K562 (cell line): ENCODE data around the gene FOXJ3. TPM values are rescaled to one million over a fixed set of nuclear protein-coding genes. Genes with fewer than 3 reads are reported as not detected.

Experiments used
- ATAC-seq: fragments of 200-7000 bp; cut with Tn5 transposase; 3 replicates; pipeline ENCODE4 v1.9.1; 2020; ENCODE audit warnings: moderate library complexity
- BruUV-seq: library from RNA; stranded (reverse); fragments of 400-500 nt; replicated peaks from 2 replicates; lab custom pipeline; 2021; lab: Mats Ljungman, UMichigan
- CTCF ChIA-PET: fragments of 300-600 bp; formaldehyde crosslinking; extraction: SDS; loops from one replicate; lab custom pipeline; 2021; ENCODE audit warnings: low intra/inter-chr PET ratio; lab: Yijun Ruan, JAX
- POLR2A ChIA-PET: fragments of 300-600, 350-650 bp; sonication (Branson Sonifier 250); formaldehyde crosslinking; extraction: SDS; loops from one replicate; lab custom pipeline; 2021; ENCODE audit warnings: antibody characterized with exemption, inconsistent platforms; lab: Yijun Ruan, JAX
- DNase-seq, 4 experiments: peaks; one replicate each; pipeline versions ENCODE4 v3.0.0 to v3.0.0-alpha.2; 2011 to 2018; ENCODE audit warnings: low spot score in 3 of 4, mixed read lengths in 3 of 4; ENCODE audit errors: extremely low read depth in 1 of 4
- FAIRE-seq: peaks from 2 replicates; lab custom pipeline; 2011; peaks lifted over from hg19 to GRCh38; lab: Jason Lieb, UNC
- H2AFZ ChIP-seq: 2 replicates; pipeline ENCODE4 v1.6.0; 2011; ENCODE audit warnings: low read depth, low read length, control low read depth, inconsistent platforms
- H3K27ac ChIP-seq: fragments of 200-600 bp; 3 replicates; pipeline ENCODE4 v1.8.0; 2011; ENCODE audit warnings: low read depth, mild to moderate bottlenecking, control low read depth, inconsistent platforms, low read length, moderate library complexity, mixed read lengths; ENCODE audit errors: extremely low read depth
- H3K27me3 ChIP-seq, 2 experiments: fragments of 300-600 bp in 1 of 2; 2 replicates in 1 of 2; 3 replicates in 1 of 2; pipeline versions ENCODE4 v1.6.0 to v1.8.0; 2011; ENCODE audit warnings: inconsistent platforms in 2 of 2, low read length in 2 of 2, mild to moderate bottlenecking in 1 of 2, mixed read lengths in 1 of 2, moderate library complexity in 1 of 2; ENCODE audit not compliant: control insufficient read depth in 2 of 2, insufficient read depth in 2 of 2
- H3K36me3 ChIP-seq: fragments of 300-600 bp; 3 replicates; pipeline ENCODE4 v1.8.0; 2011; ENCODE audit warnings: mild to moderate bottlenecking, low read length, inconsistent platforms; ENCODE audit not compliant: control insufficient read depth, insufficient read depth
- H3K4me1 ChIP-seq, 2 experiments: fragments of 200-600 bp in 1 of 2; replicated peaks in 1 of 2; 2 replicates in 1 of 2; 3 replicates in 1 of 2; pipeline versions ENCODE4 v1.5.1 to v1.8.0; 2011; ENCODE audit warnings: inconsistent platforms in 2 of 2, low read length in 2 of 2, mild to moderate bottlenecking in 1 of 2, mixed read lengths in 1 of 2, moderate library complexity in 1 of 2; ENCODE audit not compliant: control insufficient read depth in 2 of 2, insufficient read depth in 2 of 2
- H3K4me2 ChIP-seq: 2 replicates; pipeline ENCODE4 v1.6.1; 2011; ENCODE audit warnings: low read length, control low read depth, inconsistent platforms, mixed read lengths; ENCODE audit not compliant: insufficient read depth
- H3K4me3 ChIP-seq: fragments of 200-600 bp; sonication (generic), shearing (Covaris generic); 2 replicates; pipeline ENCODE4 v1.5.1; 2016; ENCODE audit warnings: control low read depth, inconsistent platforms
- H3K79me2 ChIP-seq: fragments of 200-600 bp; 3 replicates; pipeline ENCODE4 v1.8.0; 2011; ENCODE audit warnings: low read length, inconsistent platforms; ENCODE audit not compliant: control insufficient read depth, insufficient read depth
- H3K9ac ChIP-seq, 2 experiments: 2 replicates each; pipeline versions ENCODE4 v1.6.0 to v1.6.1; 2011; ENCODE audit warnings: low read depth in 2 of 2, low read length in 2 of 2, control low read depth in 1 of 2, inconsistent platforms in 1 of 2, mild to moderate bottlenecking in 1 of 2, mixed read lengths in 1 of 2; ENCODE audit not compliant: insufficient read depth in 1 of 2
- H3K9me1 ChIP-seq: one replicate; pipeline ENCODE4 v1.6.0; 2011; ENCODE audit warnings: inconsistent platforms, mild to moderate bottlenecking, low read length, moderate library complexity; ENCODE audit not compliant: control insufficient read depth, insufficient read depth
- H3K9me3 ChIP-seq: replicated peaks from 2 replicates; pipeline ENCODE4 v1.5.1; 2011; ENCODE audit warnings: low read depth, low read length, inconsistent platforms; ENCODE audit not compliant: control insufficient read depth, insufficient read depth
- H4K20me1 ChIP-seq: replicated peaks from 2 replicates; pipeline ENCODE4 v1.6.1; 2011; ENCODE audit warnings: low read length, inconsistent platforms, mixed read lengths; ENCODE audit not compliant: control insufficient read depth, insufficient read depth
- CTCF ChIP-seq, 3 experiments: IDR thresholded peaks in 2 of 3; conservative IDR thresholded peaks in 1 of 3; 2 replicates each; pipeline ENCODE4 v1.5.1; 2011 to 2012; ENCODE audit warnings: low read length in 3 of 3, mild to moderate bottlenecking in 3 of 3, control low read depth in 2 of 3, improper control_type of control experiment in 1 of 3, inconsistent platforms in 1 of 3, low read depth in 1 of 3, mixed read lengths in 1 of 3, moderate library complexity in 1 of 3; ENCODE audit not compliant: insufficient read depth in 2 of 3
- HBP1 ChIP-seq: fragments of 450-650 bp; formaldehyde crosslinking; IDR thresholded peaks from 2 replicates; pipeline ENCODE4 v1.4.0; 2022; ENCODE audit warnings: missing genetic modification characterization
- HMGXB4 ChIP-seq: sonication (generic); formaldehyde crosslinking; IDR thresholded peaks from 2 replicates; pipeline ENCODE4 v1.8.1; 2023; ENCODE audit warnings: mild to moderate bottlenecking, missing genetic modification reagents
- HOXB6 ChIP-seq: fragments of 250-450 bp; sonication (Bioruptor Pico); IDR thresholded peaks from 2 replicates; pipeline ENCODE4 v1.5.1; 2022; ENCODE audit warnings: mild to moderate bottlenecking, borderline replicate concordance
- IRF9 ChIP-seq: fragments of 450-650 bp; IDR thresholded peaks from 2 replicates; pipeline ENCODE4 v1.6.1; 2016; ENCODE audit warnings: missing biosample characterization, missing genetic modification characterization
- LCOR ChIP-seq: sonication (generic); formaldehyde crosslinking; IDR thresholded peaks from 2 replicates; pipeline ENCODE4 v1.8.0; 2022; ENCODE audit warnings: mild to moderate bottlenecking, missing genetic modification reagents
- PKNOX1 ChIP-seq: fragments of 450-650 bp; IDR thresholded peaks from 2 replicates; pipeline ENCODE4 v1.6.1; 2016
- RHOXF2B ChIP-seq: fragments of 250-450 bp; sonication (Bioruptor Pico); conservative IDR thresholded peaks from 2 replicates; pipeline ENCODE4 v1.5.1; 2021
- SPI1 ChIP-seq: IDR thresholded peaks from 2 replicates; pipeline ENCODE4 v1.6.1; 2011; ENCODE audit warnings: low read depth, low read length, control low read depth, borderline replicate concordance
- ZNF146 ChIP-seq: IDR thresholded peaks from one replicate; pipeline ENCODE4 v1.6.1; 2018; ENCODE audit warnings: missing compliant biosample characterization; ENCODE audit not compliant: unreplicated experiment
- ZNF695 ChIP-seq: fragments of 450-650 bp; formaldehyde crosslinking; IDR thresholded peaks from 2 replicates; pipeline ENCODE4 v1.4.0; 2020; ENCODE audit warnings: mild to moderate bottlenecking, moderate library complexity
- ZNF707 ChIP-seq: fragments of 250-450 bp; sonication (Bioruptor Pico); conservative IDR thresholded peaks from 2 replicates; pipeline ENCODE4 v1.8.0; 2022; ENCODE audit warnings: inconsistent platforms, mild to moderate bottlenecking, moderate library complexity
- ZNF778 ChIP-seq: fragments of 450-650 bp; formaldehyde crosslinking; IDR thresholded peaks from 2 replicates; pipeline ENCODE4 v1.4.0; 2020; ENCODE audit warnings: mild to moderate bottlenecking, moderate library complexity
- WGBS: fragments of 100-300 bp; shearing (Covaris generic); methylation state at CpG from one replicate; pipeline ENCODE4 v1.1.6; 2016; ENCODE audit warnings: low coverage, mixed read lengths; ENCODE audit not compliant: insufficient coverage; ENCODE audit errors: missing lambda C conversion rate; 5-methylcytosine and 5-hydroxymethylcytosine counted together
- in situ Hi-C: fragments of 300-500 bp; cut with MboI; formaldehyde crosslinking; loops from 4 replicates; pipeline ENCODE4 v1.15.0; 2018; ENCODE audit warnings: inconsistent platforms, mixed read lengths
- intact Hi-C: fragments of 100-400 bp; cut with micrococcal nuclease; formaldehyde crosslinking; loops from 2 replicates; pipeline ENCODE4 v1.14.2; 2022
- polyA plus RNA-seq, 8 experiments: library from polyadenylated mRNA; depleted of rRNA in 4 of 8; stranded (reverse) in 5 of 8; unstranded in 3 of 8; fragments of >200 nt; fragmentation: Nextera tagmentation in 2 of 8; fragmentation: Illumina TruSeq in 1 of 8; extraction: Ambion mirVana in 2 of 8; extraction: Trizol in 1 of 8; gene quantifications; 2 replicates each; pipeline versions ENCODE4 v1.2.1 to v1.2.3, GENCODE V29; 2011 to 2014; ENCODE audit warnings: inconsistent platforms in 1 of 8, missing spikeins in 1 of 8
- total RNA-seq, 7 experiments: library from RNA; depleted of rRNA in 6 of 7; stranded (reverse); fragments of >200 nt in 6 of 7; fragmentation: Illumina TruSeq in 2 of 7; extraction: Trizol in 2 of 7; gene quantifications; 2 replicates each; pipeline versions ENCODE4 v1.2.1 to v1.2.3, GENCODE V29; 2011 to 2021; ENCODE audit warnings: low replicate concordance in 1 of 7

Gene FOXJ3
- total and polyA plus RNA-seq, 9 of the 15 experiments (the other 6 are each of a cell fraction or from before 2014, with no cell fraction given), result 8.7 to 35.3 (median 23.4) TPM

- intact Hi-C loops (no loop called here), in situ Hi-C loops (no loop called here)
- BruUV-seq, result no TSS peak
- no peak overlapping the region for H2AFZ ChIP-seq
- WGBS, result 90% methylated on average over 4 of the region's 4 CpGs
- peaks cover 6% of the 10 kb centered on the region; the same call in 1 of the 2 replicates for H4K20me1 ChIP-seq
- H3K36me3 ChIP-seq, result peaks cover 32% of the 10 kb centered on the region
- H3K27ac ChIP-seq, result no peak overlapping the region
- CTCF ChIA-PET, result no interaction called here
- DNase-seq (no peak), FAIRE-seq (no peak), ATAC-seq (peak; percentile 48; the same call in 2 of the 3 replicates)
- H3K27me3 ChIP-seq, result no peaks in the 10 kb centered on the region
- no peak overlapping the region for H3K4me2 ChIP-seq
- TF ChIP-seq LCOR (CRISPR knock-in tag) (0 out of 2 replicates have a peak, but pooled peaks have one; percentile 28), ZNF146 (CRISPR knock-in tag) (peak; percentile 13), HBP1 (CRISPR knock-in tag) (no peak), HMGXB4 (CRISPR knock-in tag) (no peak), ZNF778 (no peak), PKNOX1 (peak; percentile 72), HOXB6 (CRISPR knock-in tag) (no peak), ZNF695 (CRISPR knock-in tag) (no peak), SPI1 (no peak), RHOXF2B (CRISPR knock-in tag) (no peak), IRF9 (no peak), CTCF (IDR thresholded peaks at IDR 0.05 in 2 of 3, conservative IDR thresholded peaks at IDR 0.05 in 1 of 3; ENCODE audit: insufficient read depth in 2 of 3, low read depth in 1 of 3, low read length in 3 of 3) (0 out of 6 replicates have a peak, but pooled peaks of 1 of the 3 experiments have one; percentile 16), ZNF707 (no peak)
- no peaks in the 10 kb centered on the region for H3K9me1 ChIP-seq
- no peak overlapping the region for H3K9ac ChIP-seq
- peaks cover 77% of the 10 kb centered on the region for H3K79me2 ChIP-seq
- H3K4me1 ChIP-seq, result peaks cover 0 to 9% of the 10 kb centered on the region in 2 experiments; a peak in 3 of 5 replicates
- POLR2A ChIA-PET, result no interaction called here
- H3K4me3 ChIP-seq, result no peak overlapping the region
- H3K9me3 ChIP-seq, result no peaks in the 10 kb centered on the region
These were observed 68.5 kb downstream of the FOXJ3 start for GRCh38 chr1:42266253-42267135.
